Right forelimb (tissue), 1 donor: Measurements from ENCODE around the gene APBA3.

ENCODE experiments used
- DNase-seq: peaks from one replicate; pipeline ENCODE4 v3.0.0-alpha.2; 2018

The APBA3 gene

GRCh38 chr19:3712663-3713611, 48.6 kb downstream of the APBA3 start:
- no peak for DNase-seq

GRCh38 chr19:3710265-3710812, 51.2 kb downstream of the APBA3 start:
- DNase-seq: no peak

DNA sequence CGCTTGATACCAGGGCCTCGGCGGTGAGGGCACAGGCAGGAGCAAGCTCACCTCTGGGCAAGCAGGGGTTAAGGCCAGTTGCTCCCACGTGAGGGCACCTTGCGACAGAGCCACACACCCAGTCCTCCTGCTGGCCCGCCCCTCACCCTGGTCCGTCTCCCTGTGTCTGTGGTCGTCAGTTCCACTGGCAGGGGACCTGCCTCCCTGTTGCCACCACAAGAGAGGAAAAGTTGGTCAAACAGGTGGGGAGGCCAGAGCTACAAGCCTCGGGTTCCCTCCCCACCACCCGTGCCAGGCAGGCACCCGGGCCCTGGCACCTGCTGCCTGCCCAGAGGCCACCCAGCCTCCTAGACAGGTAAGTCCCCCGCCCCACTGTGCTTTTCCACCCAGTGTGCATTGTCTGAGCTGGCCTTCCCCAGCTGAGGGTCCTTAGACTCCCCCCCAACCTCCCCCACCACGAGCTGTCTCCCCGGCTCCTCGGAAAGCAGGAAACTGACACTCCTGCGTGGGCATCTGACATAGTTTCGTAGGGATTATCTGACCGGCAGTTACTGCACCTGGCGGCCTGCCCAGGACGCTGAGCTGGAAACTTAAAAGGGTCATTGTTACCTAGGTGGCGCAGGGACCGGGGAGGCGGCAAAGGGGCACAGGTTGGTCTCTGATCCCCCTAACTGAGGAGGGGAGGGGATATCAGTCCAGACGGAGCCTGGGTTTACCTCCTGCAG, 53.1 kb downstream of the APBA3 start, which contains the start of gene TJP3:
TSS of gene TJP3 (plus strand) at position 178 of the 725 bp plus-strand sequence. CDS start 20,049 bp downstream, outside the sequence.
- DNase-seq: no peak

DNA sequence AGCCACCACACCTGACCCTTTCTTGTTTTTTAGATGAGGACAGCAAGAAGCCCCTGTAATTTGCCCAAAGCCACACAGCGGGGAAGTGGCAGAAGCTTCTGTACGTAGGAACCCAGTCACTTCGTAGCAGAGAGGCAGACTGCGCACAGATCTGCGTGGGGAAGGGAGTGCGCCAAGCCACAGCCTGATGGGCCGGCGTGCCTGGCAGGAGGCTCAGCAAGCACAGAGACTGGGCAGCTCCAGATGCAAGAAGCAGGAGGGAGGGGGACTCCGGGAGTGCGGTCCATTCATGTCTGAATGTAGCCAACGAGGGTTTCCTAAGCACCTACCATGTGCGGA, 53.7 kb downstream of the APBA3 start:
- DNase-seq: no peak

DNA sequence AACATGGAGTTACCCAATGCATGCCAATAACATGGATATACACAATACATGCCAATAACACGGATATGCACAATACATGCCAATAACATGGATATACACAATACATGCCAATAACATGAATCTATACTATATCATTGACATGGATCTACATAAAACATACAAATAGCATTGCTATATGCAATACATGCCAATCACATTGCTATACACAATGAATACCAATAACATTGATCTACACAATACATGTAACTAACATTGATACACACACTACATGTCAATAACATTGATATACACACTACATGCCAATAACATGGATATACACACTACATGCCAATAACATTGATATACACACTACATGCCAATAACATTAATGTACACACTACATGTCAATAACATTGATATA, 60.3 kb downstream of the APBA3 start:
- no peak for DNase-seq
